Caco-2 (cell line): Measurements from ENCODE around the gene SOX6. TPM values are rescaled to one million over a fixed set of nuclear protein-coding genes. Genes with fewer than 3 reads are reported as not detected.

Experiments
- BruUV-seq: library from RNA; stranded (reverse); fragments of 400-500 nt; replicated peaks from 2 replicates; lab custom pipeline; 2021; lab: Mats Ljungman, UMichigan
- CTCF ChIA-PET: fragments of 300-600 bp; sonication (Branson Sonifier 250); formaldehyde crosslinking; loops from one replicate; lab custom pipeline; 2022; ENCODE audit warnings: antibody characterized with exemption; lab: Charles Lee
- POLR2A ChIA-PET: fragments of 300-600 bp; sonication (Branson Sonifier 250); formaldehyde crosslinking; loops from one replicate; lab custom pipeline; 2022; ENCODE audit warnings: antibody characterized with exemption; lab: Charles Lee
- DNase-seq, 2 experiments: peaks; one replicate each; pipeline versions ENCODE4 v3.0.0 to v3.0.0-alpha.2; 2020 to 2022
- H3K27me3 ChIP-seq: replicated peaks from 2 replicates; pipeline ENCODE4 v1.6.0; 2011; ENCODE audit warnings: low read length; ENCODE audit not compliant: control insufficient read depth, insufficient read depth
- H3K36me3 ChIP-seq: 2 replicates; pipeline ENCODE4 v1.5.1; 2011; ENCODE audit warnings: low read length; ENCODE audit not compliant: control insufficient read depth, insufficient read depth
- H3K4me1 ChIP-seq: fragments of 250-450 bp; sonication (Bioruptor Pico); 2 replicates; pipeline ENCODE4 v1.5.1; 2020; ENCODE audit warnings: mild to moderate bottlenecking
- H3K4me3 ChIP-seq: 2 replicates; pipeline ENCODE4 v1.5.1; 2011; ENCODE audit warnings: low read depth, mild to moderate bottlenecking, control low read depth, low read length
- H3K9me3 ChIP-seq: fragments of 250-450 bp; sonication (Bioruptor Pico); 2 replicates; pipeline ENCODE4 v1.5.1; 2020; ENCODE audit warnings: mild to moderate bottlenecking, moderate library complexity
- H3K27ac Mint-ChIP-seq: one replicate; pipeline ENCODE4 v1.8.0; 2022; ENCODE audit warnings: mixed read lengths; ENCODE audit not compliant: unreplicated experiment
- H3K27me3 Mint-ChIP-seq: one replicate; pipeline ENCODE4 v1.8.0; 2022; ENCODE audit warnings: mixed read lengths; ENCODE audit not compliant: insufficient read depth, unreplicated experiment
- H3K36me3 Mint-ChIP-seq: one replicate; pipeline ENCODE4 v1.8.0; 2022; ENCODE audit warnings: mild to moderate bottlenecking, mixed read lengths; ENCODE audit not compliant: insufficient read depth, unreplicated experiment
- H3K4me1 Mint-ChIP-seq: one replicate; pipeline ENCODE4 v1.8.0; 2022; ENCODE audit warnings: low read depth, mixed read lengths; ENCODE audit not compliant: unreplicated experiment
- H3K4me3 Mint-ChIP-seq: one replicate; pipeline ENCODE4 v1.8.0; 2022; ENCODE audit warnings: mild to moderate bottlenecking, moderate library complexity, mixed read lengths; ENCODE audit not compliant: unreplicated experiment
- H3K9me3 Mint-ChIP-seq: one replicate; pipeline ENCODE4 v1.8.0; 2022; ENCODE audit warnings: mixed read lengths; ENCODE audit not compliant: unreplicated experiment
- CTCF ChIP-seq, 2 experiments: fragments of 200-600 bp in 1 of 2; IDR thresholded peaks; 1 replicate in 1 of 2; 2 replicates in 1 of 2; pipeline versions ENCODE4 v1.5.1 to v1.8.0; 2011 to 2022; ENCODE audit warnings: antibody characterized with exemption in 1 of 2, control low read depth in 1 of 2, inconsistent platforms in 1 of 2, low read depth in 1 of 2, low read length in 1 of 2, mild to moderate bottlenecking in 1 of 2, moderate library complexity in 1 of 2; ENCODE audit not compliant: insufficient read depth in 1 of 2, severe bottlenecking in 1 of 2, unreplicated experiment in 1 of 2
- intact Hi-C: fragments of 100-400 bp; cut with micrococcal nuclease; formaldehyde crosslinking; loops from one replicate; pipeline ENCODE4 v1.10.0; 2022; ENCODE audit not compliant: unreplicated experiment
- total RNA-seq: library from RNA; stranded (reverse); gene quantifications from 2 replicates; pipeline ENCODE4 v1.2.3, GENCODE V29; 2022

SOX6 gene
- total RNA-seq, 1 experiment from 2014 or later, result 10.8 TPM

GRCh38 chr11:16095756-16096155 lies 260.6 kb downstream of the SOX6 start:
- H3K27me3 Mint-ChIP-seq, result no peaks in the 10 kb centered on the region
- peaks cover 40% of the 10 kb centered on the region for H3K4me1 Mint-ChIP-seq
- Histone ChIP-seq H3K4me1 (peaks cover 43% of the 10 kb centered on the region), H3K27me3 (no peaks in the 10 kb centered on the region), H3K4me3 (no peak overlapping the region), H3K9me3 (no peaks in the 10 kb centered on the region), H3K36me3 (no peaks in the 10 kb centered on the region)
- ChIA-PET CTCF (no interaction called here), POLR2A (no interaction called here)
- intact Hi-C loops, result loop anchor here (2.0 to 5.0 kb wide), 3 partner anchors 59 to 97 kb away; no protein-coding TSS in a partner anchor
- DNase-seq, result no peak
- BruUV-seq, result no TSS peak
- no peaks in the 10 kb centered on the region for H3K9me3 Mint-ChIP-seq
- no peak overlapping the region for H3K4me3 Mint-ChIP-seq
- H3K27ac Mint-ChIP-seq, result no peak overlapping the region
- no peaks in the 10 kb centered on the region for H3K36me3 Mint-ChIP-seq
- TF ChIP-seq CTCF (IDR thresholded peaks at IDR 0.05; ENCODE audit: insufficient read depth in 1 of 2, low read depth in 1 of 2, low read length in 1 of 2, severe bottlenecking in 1 of 2, unreplicated experiment in 1 of 2), result no peak

- no peak for DNase-seq
- no TSS peak for BruUV-seq
- Mint-ChIP-seq H3K36me3 (no peaks in the 10 kb centered on the region), H3K4me1 (peaks cover 28% of the 10 kb centered on the region), H3K9me3 (no peaks in the 10 kb centered on the region), H3K27ac (no peak overlapping the region), H3K4me3 (no peak overlapping the region), H3K27me3 (no peaks in the 10 kb centered on the region)
- H3K4me3 ChIP-seq, result no peak overlapping the region
- intact Hi-C loops, result no loop called here
- no peak for TF ChIP-seq CTCF (IDR thresholded peaks at IDR 0.05; ENCODE audit: insufficient read depth in 1 of 2, low read depth in 1 of 2, low read length in 1 of 2, severe bottlenecking in 1 of 2, unreplicated experiment in 1 of 2)
- H3K27me3 ChIP-seq, result no peaks in the 10 kb centered on the region
- H3K9me3 ChIP-seq, result no peaks in the 10 kb centered on the region
- POLR2A ChIA-PET, result no interaction called here
- H3K36me3 ChIP-seq, result no peaks in the 10 kb centered on the region
- H3K4me1 ChIP-seq, result peaks cover 30% of the 10 kb centered on the region
- CTCF ChIA-PET, result no interaction called here
Measured at GRCh38 chr11:16093889-16094653, 262.3 kb downstream of the SOX6 start.

GRCh38 chr11:16091862-16092261 lies 264.5 kb downstream of the SOX6 start:
- Histone ChIP-seq H3K36me3 (no peaks in the 10 kb centered on the region), H3K27me3 (no peaks in the 10 kb centered on the region), H3K9me3 (no peaks in the 10 kb centered on the region), H3K4me1 (peaks cover 8% of the 10 kb centered on the region), H3K4me3 (no peak overlapping the region)
- Mint-ChIP-seq H3K36me3 (no peaks in the 10 kb centered on the region), H3K27ac (no peak overlapping the region), H3K27me3 (no peaks in the 10 kb centered on the region), H3K4me3 (no peak overlapping the region), H3K9me3 (no peaks in the 10 kb centered on the region), H3K4me1 (peaks cover 11% of the 10 kb centered on the region)
- ChIA-PET CTCF (no interaction called here), POLR2A (no interaction called here)
- no peak for TF ChIP-seq CTCF (IDR thresholded peaks at IDR 0.05; ENCODE audit: insufficient read depth in 1 of 2, low read depth in 1 of 2, low read length in 1 of 2, severe bottlenecking in 1 of 2, unreplicated experiment in 1 of 2)
- BruUV-seq, result no TSS peak
- intact Hi-C loops, result no loop called here
- DNase-seq, result no peak
